GM18868 (cell line): Measurements from ENCODE around the gene SORL1.

Experiments
- ATAC-seq: cut with Tn5 transposase; IDR thresholded peaks from one replicate; pipeline ENCODE4 v1.9.1; 2021; ENCODE audit warnings: mild to moderate bottlenecking, moderate library complexity; ENCODE audit not compliant: unreplicated experiment

The SORL1 gene

DNA sequence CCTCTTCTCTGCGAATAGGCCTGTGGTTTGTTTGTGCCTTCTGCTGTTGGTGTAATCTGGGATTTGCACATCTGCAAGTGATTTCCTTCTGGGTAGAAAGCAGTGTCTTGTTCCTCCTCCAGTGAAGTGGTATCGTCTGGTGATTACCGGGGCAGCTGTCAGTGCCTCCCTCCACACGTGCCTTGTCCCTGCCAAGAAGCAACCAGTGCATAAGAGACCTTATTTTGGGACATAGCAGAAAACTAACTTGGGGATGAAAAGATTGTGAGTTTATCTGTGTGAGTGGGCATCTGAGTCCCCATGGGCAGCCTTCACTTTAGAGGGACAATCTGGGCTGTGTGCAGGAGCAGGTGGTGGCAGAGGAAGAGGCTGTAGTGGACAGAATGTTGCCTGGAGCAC, 72.1 kb downstream of the SORL1 start:
- no peak for ATAC-seq

- no peak for ATAC-seq
Measured at GRCh38 chr11:121525376-121525775, 73.3 kb downstream of the SORL1 start.

DNA sequence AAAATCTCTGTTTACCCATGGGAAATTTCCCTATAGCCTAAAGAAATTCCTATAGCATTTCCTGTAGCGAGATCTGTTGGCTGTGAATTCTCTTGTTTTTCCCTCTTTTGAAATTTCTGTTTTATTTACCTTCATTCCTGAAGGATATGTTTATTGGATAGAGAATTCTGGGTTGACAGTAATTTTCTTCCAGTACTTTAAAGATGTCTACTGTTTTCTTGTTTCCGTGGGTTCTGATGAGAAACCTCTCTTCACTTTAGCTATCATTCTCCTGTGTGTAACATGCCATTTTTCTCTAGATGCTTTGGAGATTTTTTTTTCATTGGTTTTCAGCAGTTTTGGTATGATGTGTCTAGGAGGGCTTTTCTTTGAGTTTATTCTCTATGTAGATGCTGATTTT, 78.1 kb downstream of the SORL1 start:
- ATAC-seq, result no peak

GRCh38 chr11:121533601-121534000, 81.5 kb downstream of the SORL1 start:
- no peak for ATAC-seq

- ATAC-seq, result no peak
Measured at GRCh38 chr11:121534131-121535093, 82.3 kb downstream of the SORL1 start.

DNA sequence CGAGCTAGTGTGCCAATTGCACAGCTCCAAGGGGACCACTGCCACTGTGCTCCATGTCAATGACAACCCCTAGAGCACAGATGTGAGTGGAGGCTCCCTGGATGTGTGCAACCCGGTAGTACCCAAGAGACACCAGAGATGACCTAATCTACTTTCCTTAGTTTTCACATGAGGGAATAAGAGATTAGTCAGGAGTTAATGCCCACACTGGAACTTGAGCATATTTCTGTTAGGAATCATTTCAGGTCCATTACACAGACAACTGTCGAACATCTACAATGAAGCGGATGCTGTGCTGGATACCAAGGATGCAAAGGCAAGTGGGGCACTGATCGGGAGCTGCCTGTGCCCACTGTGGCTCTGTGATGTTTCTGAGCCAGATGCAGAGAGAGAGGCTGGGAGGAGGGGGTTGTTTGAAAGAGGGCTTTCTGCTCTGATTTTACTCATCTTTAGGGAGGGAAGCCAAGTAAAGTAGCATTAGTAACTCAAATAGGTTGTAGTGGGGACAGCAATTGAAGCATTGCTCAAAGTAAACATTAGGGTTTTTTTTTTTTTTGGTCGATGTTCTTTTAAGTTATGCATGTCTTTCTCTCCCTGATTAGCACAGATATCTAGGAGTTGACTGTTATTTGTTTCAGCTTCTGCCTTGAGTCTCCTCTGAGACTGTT, 83.1 kb downstream of the SORL1 start:
- ATAC-seq, result no peak

DNA sequence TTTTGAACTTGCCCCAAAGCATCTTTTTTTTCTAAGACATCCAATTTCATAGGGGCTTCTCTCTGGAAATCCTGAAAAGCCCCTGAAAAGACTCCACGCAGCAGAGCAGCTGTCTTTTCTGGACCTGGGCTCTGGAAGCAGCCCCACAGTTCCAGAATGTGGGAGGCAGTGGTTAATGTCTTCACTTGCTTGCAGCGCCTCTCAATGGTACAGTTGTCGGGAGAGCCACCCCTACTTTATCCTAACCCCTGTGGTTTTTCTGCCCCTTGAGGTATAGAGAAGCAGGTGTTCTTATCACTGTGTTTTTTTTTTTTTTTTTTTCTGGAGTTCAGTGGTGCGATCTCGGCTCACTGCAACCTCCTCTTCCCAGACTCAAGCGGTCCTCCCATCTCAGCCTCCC, 84.0 kb downstream of the SORL1 start:
- no peak for ATAC-seq

- peak; percentile 68 for ATAC-seq
Measured at GRCh38 chr11:121538054-121538453, 85.9 kb downstream of the SORL1 start.

DNA sequence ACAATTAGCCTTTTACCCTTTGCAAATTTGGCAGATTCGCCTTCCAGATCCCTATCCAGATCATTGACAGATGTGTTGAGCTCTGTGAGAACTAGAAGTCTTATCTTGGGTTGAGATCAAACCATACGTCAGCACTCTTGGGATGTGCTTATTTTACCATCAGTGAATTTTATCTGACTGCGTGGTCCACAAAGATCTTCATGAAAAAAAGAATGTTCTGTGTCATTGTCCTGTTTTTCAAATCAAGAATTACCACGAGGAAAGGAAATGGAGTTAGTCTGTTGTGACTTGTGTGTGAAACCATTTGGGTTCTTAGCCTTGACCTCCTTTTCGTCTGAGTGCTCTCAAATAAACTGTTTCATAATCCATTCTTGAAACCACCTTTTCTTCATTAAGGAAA, 86.9 kb downstream of the SORL1 start:
- ATAC-seq, result no peak

GRCh38 chr11:121540627-121541026, 88.5 kb downstream of the SORL1 start:
- no peak for ATAC-seq

GRCh38 chr11:121543836-121544380, 91.8 kb downstream of the SORL1 start:
- ATAC-seq, result no peak

DNA sequence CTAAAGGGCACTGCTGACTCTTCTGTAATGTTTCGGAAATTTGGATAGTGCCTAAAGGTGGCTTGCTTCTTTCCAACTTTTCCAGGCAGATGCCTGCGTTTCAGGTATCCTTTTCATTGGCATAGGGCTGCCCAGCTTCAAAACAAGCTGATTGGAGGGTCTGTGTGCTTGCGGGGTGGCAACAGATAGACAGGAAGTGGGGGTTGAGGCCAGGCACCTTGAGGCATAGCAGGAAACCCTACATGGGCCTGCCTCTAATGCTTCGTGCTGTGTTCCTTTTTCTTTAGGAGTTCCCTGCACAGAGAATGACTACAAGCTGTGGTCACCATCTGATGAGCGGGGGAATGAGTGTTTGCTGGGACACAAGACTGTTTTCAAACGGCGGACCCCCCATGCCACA, 92.8 kb downstream of the SORL1 start:
- no peak for ATAC-seq

DNA sequence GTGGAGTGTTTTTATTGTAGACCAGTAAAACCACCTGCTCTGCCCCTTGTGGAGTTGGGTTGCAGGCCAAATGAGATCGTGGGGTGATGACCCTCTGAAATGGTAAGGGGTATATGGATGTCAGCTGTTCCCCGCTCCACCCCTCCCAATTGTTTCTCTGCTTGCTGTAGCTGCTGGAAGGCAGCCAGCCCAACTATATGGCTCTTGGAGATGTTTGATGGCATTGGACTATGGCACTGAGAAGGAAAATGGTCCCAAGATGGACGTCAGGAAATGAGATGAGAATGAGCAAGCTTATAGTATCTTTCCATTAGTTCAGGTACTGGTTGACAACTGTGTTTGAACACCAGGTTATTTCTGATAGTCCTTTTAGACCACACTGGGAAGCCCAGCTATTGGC, 95.5 kb downstream of the SORL1 start:
- ATAC-seq, result no peak

DNA sequence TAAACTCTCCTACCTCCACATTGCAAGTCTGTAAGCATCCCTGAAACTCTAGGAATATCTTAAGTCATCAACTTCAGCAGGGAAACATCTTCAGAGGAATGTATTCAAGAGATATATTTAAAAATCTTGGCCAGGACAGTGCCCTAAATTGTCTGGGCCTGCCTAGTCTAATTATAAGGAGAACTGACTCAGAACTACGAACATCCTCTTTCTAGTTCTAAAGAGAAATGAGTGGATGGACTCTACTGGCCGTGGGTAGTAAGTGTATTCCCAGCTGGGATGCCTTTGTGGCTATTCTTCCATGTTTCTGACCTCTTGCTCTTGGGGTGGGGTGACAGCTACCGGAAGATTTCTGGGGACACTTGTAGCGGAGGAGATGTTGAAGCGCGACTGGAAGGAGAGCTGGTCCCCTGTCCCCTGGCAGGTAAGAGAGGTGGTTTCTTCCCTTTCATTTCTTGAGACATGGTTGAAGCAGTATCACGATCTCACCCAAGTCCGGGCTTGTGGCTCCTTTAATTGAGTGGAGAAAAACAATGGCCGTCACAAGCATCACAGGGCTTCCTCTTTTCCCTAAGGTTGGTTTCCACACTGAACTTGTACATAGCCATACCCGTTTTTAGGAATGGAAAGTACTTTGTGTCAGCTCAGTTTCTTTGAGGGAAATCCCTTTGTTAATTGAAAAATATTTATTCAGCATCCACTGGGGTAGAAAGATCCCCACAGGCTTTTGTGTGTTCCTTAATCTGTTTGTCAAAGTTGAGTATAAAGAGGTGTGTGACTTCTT, 98.3 kb downstream of the SORL1 start:
- no peak for ATAC-seq

GRCh38 chr11:121551463-121551862, 99.3 kb downstream of the SORL1 start:
- no peak for ATAC-seq

- ATAC-seq, result no peak
Measured at GRCh38 chr11:121552154-121552553, 100.0 kb downstream of the SORL1 start.

DNA sequence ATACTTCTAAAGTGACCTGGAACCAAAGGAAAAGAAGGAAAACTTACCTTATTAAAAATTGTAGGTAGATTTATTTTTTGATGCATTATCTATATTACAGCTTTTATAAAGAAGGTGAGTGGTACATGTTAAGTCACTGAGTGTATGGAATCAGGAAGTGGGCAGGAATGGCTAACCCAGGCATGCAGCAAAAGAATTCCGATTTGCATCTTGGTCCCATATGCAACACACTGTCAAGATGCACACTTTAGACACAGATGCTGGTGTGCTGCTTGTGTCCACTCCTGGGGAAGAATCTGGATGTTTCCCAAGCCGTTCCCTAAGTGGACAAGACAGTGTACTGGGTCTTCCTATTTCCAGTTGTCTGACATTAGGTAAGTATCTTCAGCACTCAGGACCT, 100.5 kb downstream of the SORL1 start:
- ATAC-seq, result no peak

DNA sequence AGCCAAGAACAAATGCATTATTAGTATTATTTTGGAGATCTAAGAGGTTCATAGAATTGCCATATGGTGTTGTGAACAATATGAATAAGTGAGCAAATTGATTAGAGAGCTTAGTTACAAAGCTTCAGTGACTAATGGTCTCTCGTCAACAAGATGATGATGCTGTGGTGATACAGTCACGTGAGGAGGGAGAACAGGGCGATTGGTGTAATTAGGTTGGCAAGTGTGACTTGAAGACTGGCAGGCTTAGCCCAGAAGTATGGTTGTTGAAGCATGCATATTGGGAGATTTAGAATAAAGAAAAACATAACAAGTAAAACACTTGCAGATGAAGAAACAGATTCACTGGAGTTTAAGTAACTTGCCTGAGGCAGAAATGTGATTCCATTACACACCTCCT, 101.3 kb downstream of the SORL1 start:
- no peak for ATAC-seq

- no peak for ATAC-seq
Measured at GRCh38 chr11:121553806-121554205, 101.7 kb downstream of the SORL1 start.

DNA sequence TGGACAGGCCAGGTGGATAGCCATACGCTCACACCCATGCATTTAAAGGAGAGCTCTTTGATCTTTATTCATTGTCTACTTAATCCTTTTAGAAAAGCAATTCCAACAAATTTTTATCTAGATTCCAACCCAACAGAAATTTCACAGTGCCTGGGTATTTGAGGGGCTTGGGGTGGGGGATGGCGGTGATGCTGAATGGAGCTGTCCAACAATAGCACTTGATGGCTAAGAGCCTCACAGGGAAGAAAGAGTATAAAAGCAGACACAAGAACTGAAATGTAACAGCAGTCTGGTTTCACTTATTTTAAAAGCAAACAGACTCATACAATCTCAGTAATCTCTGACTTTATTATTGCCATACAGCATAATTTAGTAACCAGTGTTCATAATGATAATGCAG, 102.4 kb downstream of the SORL1 start:
- no peak for ATAC-seq

DNA sequence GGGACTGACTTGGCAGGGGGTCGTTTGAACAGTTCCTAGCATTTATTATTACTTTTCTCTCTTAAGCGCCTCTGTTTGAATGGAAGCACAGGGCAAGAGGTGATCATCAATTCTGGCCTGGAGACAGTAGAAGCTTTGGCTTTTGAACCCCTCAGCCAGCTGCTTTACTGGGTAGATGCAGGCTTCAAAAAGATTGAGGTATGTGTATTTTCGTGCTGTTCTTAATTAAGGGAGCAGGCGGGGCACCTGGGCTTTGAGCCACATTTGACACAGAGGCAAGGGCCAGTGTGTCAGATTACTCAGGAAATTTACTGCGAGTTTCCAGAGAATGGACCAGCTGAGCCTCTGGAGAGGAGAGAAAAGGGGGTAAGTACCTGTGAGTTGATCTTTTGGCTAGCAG, 103.0 kb downstream of the SORL1 start:
- ATAC-seq, result no peak
